ENCODE results near the gene FOXP4. TPM values are rescaled to one million over a fixed set of nuclear protein-coding genes. Genes with fewer than 3 reads are reported as not detected.
A peak's percentile ranks its signal among the peaks of the same experiment; 100 is the strongest.

Gene FOXP4
- total RNA-seq, 1 donor from 2014 or later, result 29.9 TPM

GRCh38 chr6:41597246-41598000, 51.2 kb downstream of the FOXP4 start:
- H3K27me3 ChIP-seq, result no peaks in the 10 kb centered on the region
- H3K4me1 ChIP-seq, result no peaks in the 10 kb centered on the region
- H3K36me3 ChIP-seq, result peaks cover 21% of the 10 kb centered on the region
- no peak overlapping the region for H3K27ac ChIP-seq
- no peak overlapping the region for H3K4me3 ChIP-seq
- peak; percentile 43 for DNase-seq
- no peaks in the 10 kb centered on the region for H3K9me3 ChIP-seq
- no peak for ATAC-seq
- intact Hi-C loops (cut with DNase I), result loop anchor here (10.0 kb wide), 2 partner anchors 133 to 173 kb away; no protein-coding TSS in a partner anchor
- TF ChIP-seq CTCF (IDR thresholded peaks at IDR 0.05), result no peak

GRCh38 chr6:41598670-41599014, 52.5 kb downstream of the FOXP4 start:
- H3K27ac ChIP-seq, result no peak overlapping the region
- DNase-seq (no peak), ATAC-seq (no peak)
- no peak overlapping the region for H3K4me3 ChIP-seq
- H3K27me3 ChIP-seq, result no peaks in the 10 kb centered on the region
- no peaks in the 10 kb centered on the region for H3K9me3 ChIP-seq
- intact Hi-C loops (cut with DNase I), result loop anchor here (10.0 kb wide), 2 partner anchors 134 to 174 kb away; no protein-coding TSS in a partner anchor
- peaks cover 7% of the 10 kb centered on the region for H3K4me1 ChIP-seq
- H3K36me3 ChIP-seq, result peaks cover 19% of the 10 kb centered on the region
- TF ChIP-seq CTCF (IDR thresholded peaks at IDR 0.05), result no peak

DNA sequence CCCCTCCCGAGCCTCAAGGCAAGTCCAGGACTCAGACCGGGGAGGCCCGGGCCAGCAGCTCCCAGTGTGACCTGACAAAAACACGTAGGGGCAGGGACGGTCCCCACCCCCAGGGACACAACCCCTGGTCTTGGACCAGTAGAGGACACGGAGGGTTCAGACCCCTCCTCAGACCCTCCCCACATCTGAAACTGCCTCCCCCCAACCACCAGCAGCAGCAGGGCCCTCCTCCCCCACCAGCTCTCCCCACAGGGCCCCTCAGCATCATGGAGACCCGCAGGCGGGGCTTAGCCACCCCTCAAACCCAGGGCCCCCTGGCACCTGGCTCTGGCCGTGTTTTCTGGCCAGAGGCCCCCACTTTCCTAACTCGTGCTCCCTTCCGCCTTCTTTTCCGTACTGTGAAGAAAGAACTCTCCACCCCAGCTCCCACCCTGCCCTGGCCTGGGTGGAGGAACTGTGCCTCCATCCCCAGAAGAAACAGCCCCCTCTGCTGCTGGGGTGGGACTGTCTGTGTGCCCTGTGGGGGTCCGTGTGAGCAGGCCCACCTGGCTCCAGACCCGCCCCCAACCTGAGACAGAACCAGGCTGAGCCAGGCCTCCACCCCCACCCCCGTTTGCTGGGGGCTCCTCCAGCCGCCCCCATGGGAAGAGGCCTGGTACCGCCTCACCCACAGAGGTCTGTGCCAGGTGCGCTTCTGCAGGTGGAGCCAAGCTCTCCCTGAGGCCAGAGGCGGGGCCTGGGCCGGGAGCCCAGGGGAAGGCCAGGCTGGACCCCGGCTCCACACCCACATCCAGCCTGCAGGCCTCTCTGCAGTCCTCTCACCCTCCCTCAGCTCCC, 53.1 kb downstream of the FOXP4 start:
- intact Hi-C loops (cut with DNase I), result loop anchor here (10.0 kb wide), 2 partner anchors 134 to 174 kb away; no protein-coding TSS in a partner anchor
- no peak for TF ChIP-seq CTCF (IDR thresholded peaks at IDR 0.05)
- H3K9me3 ChIP-seq, result no peaks in the 10 kb centered on the region
- ATAC-seq (no peak), DNase-seq (peak; percentile 58)
- H3K27ac ChIP-seq, result no peak overlapping the region
- H3K27me3 ChIP-seq, result no peaks in the 10 kb centered on the region
- H3K4me1 ChIP-seq, result peaks cover 7% of the 10 kb centered on the region
- H3K4me3 ChIP-seq, result no peak overlapping the region
- peaks cover 19% of the 10 kb centered on the region for H3K36me3 ChIP-seq

- H3K9me3 ChIP-seq, result no peaks in the 10 kb centered on the region
These were observed 53.8 kb downstream of the FOXP4 start for GRCh38 chr6:41599852-41600445.

More at GRCh38 chr6:41599852-41600445, 53.8 kb downstream of the FOXP4 start:
- H3K4me1 ChIP-seq, result peaks cover 7% of the 10 kb centered on the region
- intact Hi-C loops (cut with DNase I), result loop anchor here (5.0 to 10.0 kb wide), 3 partner anchors 82 to 175 kb away; no protein-coding TSS in a partner anchor
- DNase-seq (peak; percentile 32), ATAC-seq (no peak)
- no peak overlapping the region for H3K27ac ChIP-seq
- H3K4me3 ChIP-seq, result no peak overlapping the region
- TF ChIP-seq CTCF (IDR thresholded peaks at IDR 0.05), result no peak
- H3K27me3 ChIP-seq, result no peaks in the 10 kb centered on the region
- H3K36me3 ChIP-seq, result peaks cover 19% of the 10 kb centered on the region
